ENCODE data around the gene PIH1D1. TPM values are rescaled to one million over a fixed set of nuclear protein-coding genes. Genes with fewer than 3 reads are reported as not detected.
A peak's percentile ranks its signal among the peaks of the same experiment; 100 is the strongest.

Gene PIH1D1
- total and polyA plus RNA-seq, 2 of the 13 experiments (the other 11 are each of a cell fraction or from before 2014, with no cell fraction given) = 110 to 137 TPM

- TF ChIP-seq KDM3A (CRISPR knock-in tag; IDR thresholded peaks at IDR 0.05; ENCODE audit: low read depth) = no peak; the same call in none of the 2 replicates
- 0 out of 2 replicates have a peak, but pooled peaks have one; percentile 45 for TF ChIP-seq PAX8 (CRISPR knock-in tag; IDR thresholded peaks at IDR 0.05; ENCODE audit: borderline replicate concordance)
- TF ChIP-seq, protein P1, sequence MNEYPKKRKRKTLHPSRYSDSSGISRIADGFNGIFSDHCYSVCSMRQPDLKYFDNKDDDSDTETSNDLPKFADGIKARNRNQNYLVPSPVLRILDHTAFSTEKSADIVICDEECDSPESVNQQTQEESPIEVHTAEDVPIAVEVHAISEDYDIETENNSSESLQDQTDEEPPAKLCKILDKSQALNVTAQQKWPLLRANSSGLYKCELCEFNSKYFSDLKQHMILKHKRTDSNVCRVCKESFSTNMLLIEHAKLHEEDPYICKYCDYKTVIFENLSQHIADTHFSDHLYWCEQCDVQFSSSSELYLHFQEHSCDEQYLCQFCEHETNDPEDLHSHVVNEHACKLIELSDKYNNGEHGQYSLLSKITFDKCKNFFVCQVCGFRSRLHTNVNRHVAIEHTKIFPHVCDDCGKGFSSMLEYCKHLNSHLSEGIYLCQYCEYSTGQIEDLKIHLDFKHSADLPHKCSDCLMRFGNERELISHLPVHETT (CRISPR knock-in tag; conservative IDR thresholded peaks at IDR 0.05) = no peak
- TF ChIP-seq ZBTB34 (CRISPR knock-in tag; IDR thresholded peaks at IDR 0.05) = no peak
- TF ChIP-seq HOXA9 (CRISPR knock-in tag; IDR thresholded peaks at IDR 0.05; ENCODE audit: borderline replicate concordance) = no peak
- peak; percentile 60; the same call in 1 of the 2 replicates for TF ChIP-seq PAWR (CRISPR knock-in tag; IDR thresholded peaks at IDR 0.05; ENCODE audit: borderline replicate concordance)
- peak; percentile 40; the same call in 1 of the 2 replicates for TF ChIP-seq PHF21A (CRISPR knock-in tag; IDR thresholded peaks at IDR 0.05)
- TF ChIP-seq GATAD1 (CRISPR knock-in tag; IDR thresholded peaks at IDR 0.05) = 0 out of 2 replicates have a peak, but pooled peaks have one; percentile 10
- TF ChIP-seq, protein P2, sequence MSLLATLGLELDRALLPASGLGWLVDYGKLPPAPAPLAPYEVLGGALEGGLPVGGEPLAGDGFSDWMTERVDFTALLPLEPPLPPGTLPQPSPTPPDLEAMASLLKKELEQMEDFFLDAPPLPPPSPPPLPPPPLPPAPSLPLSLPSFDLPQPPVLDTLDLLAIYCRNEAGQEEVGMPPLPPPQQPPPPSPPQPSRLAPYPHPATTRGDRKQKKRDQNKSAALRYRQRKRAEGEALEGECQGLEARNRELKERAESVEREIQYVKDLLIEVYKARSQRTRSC (CRISPR knock-in tag; IDR thresholded peaks at IDR 0.05; ENCODE audit: low read depth) = no peak
- TF ChIP-seq, protein P3, sequence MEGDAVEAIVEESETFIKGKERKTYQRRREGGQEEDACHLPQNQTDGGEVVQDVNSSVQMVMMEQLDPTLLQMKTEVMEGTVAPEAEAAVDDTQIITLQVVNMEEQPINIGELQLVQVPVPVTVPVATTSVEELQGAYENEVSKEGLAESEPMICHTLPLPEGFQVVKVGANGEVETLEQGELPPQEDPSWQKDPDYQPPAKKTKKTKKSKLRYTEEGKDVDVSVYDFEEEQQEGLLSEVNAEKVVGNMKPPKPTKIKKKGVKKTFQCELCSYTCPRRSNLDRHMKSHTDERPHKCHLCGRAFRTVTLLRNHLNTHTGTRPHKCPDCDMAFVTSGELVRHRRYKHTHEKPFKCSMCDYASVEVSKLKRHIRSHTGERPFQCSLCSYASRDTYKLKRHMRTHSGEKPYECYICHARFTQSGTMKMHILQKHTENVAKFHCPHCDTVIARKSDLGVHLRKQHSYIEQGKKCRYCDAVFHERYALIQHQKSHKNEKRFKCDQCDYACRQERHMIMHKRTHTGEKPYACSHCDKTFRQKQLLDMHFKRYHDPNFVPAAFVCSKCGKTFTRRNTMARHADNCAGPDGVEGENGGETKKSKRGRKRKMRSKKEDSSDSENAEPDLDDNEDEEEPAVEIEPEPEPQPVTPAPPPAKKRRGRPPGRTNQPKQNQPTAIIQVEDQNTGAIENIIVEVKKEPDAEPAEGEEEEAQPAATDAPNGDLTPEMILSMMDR (CRISPR knock-in tag; IDR thresholded peaks at IDR 0.05) = peak; percentile 84
- peak; percentile 34; the same call in 1 of the 2 replicates for TF ChIP-seq TBX3 (IDR thresholded peaks at IDR 0.05; ENCODE audit: borderline replicate concordance)
- 0 out of 2 replicates have a peak, but pooled peaks have one; percentile 50 for TF ChIP-seq CAMTA2 (CRISPR knock-in tag; IDR thresholded peaks at IDR 0.05; ENCODE audit: borderline replicate concordance)
- peak; percentile 47; the same call in 1 of the 2 replicates for TF ChIP-seq TFDP2 (CRISPR knock-in tag; IDR thresholded peaks at IDR 0.05)
- TF ChIP-seq, protein P4, sequence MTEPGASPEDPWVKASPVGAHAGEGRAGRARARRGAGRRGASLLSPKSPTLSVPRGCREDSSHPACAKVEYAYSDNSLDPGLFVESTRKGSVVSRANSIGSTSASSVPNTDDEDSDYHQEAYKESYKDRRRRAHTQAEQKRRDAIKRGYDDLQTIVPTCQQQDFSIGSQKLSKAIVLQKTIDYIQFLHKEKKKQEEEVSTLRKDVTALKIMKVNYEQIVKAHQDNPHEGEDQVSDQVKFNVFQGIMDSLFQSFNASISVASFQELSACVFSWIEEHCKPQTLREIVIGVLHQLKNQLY (CRISPR knock-in tag; IDR thresholded peaks at IDR 0.05) = no peak
- TF ChIP-seq ZBTB7B (CRISPR knock-in tag; IDR thresholded peaks at IDR 0.05) = peak; percentile 73
- no peak for TF ChIP-seq IKZF1 (IDR thresholded peaks at IDR 0.05)
- 0 out of 2 replicates have a peak, but pooled peaks have one; percentile 43 for TF ChIP-seq ARNTL (CRISPR knock-in tag; IDR thresholded peaks at IDR 0.05)
- peak; percentile 88; the same call in 1 of the 2 replicates for TF ChIP-seq PCBP1 (IDR thresholded peaks at IDR 0.05; ENCODE audit: borderline replicate concordance, low read depth, low read length)
- no peak for TF ChIP-seq ZNF660 (CRISPR knock-in tag; IDR thresholded peaks at IDR 0.05; ENCODE audit: borderline replicate concordance, low read depth)
- TF ChIP-seq SMAD9 (CRISPR knock-in tag; IDR thresholded peaks at IDR 0.05) = no peak
- peak; percentile 50 for TF ChIP-seq STAG1 (CRISPR knock-in tag; IDR thresholded peaks at IDR 0.05)
- TF ChIP-seq ISL2 (CRISPR knock-in tag; IDR thresholded peaks at IDR 0.05) = no peak; the same call in 1 of the 2 replicates
Measured at GRCh38 chr19:49443366-49444099, 8.1 kb downstream of the PIH1D1 start (continued).
